Activated naive CD4-positive, alpha-beta T cell treated with anti-CD3 and anti-CD28 coated beads for 36 hours (primary cell): Measurements from ENCODE around the gene RNPS1. TPM values are rescaled to one million over a fixed set of nuclear protein-coding genes. Genes with fewer than 3 reads are reported as not detected.

Experiments used
- CTCF ChIA-PET: fragments of 350-600 bp; sonication (Branson Sonifier 250); formaldehyde crosslinking; loops from one replicate; lab custom pipeline; 2021; ENCODE audit warnings: antibody characterized with exemption; lab: Charles Lee
- DNase-seq: peaks from one replicate; pipeline ENCODE4 v3.0.0-alpha.2; 2020
- H3K27ac Mint-ChIP-seq: one replicate; pipeline ENCODE4 v1.8.0; 2021; ENCODE audit warnings: mild to moderate bottlenecking, mixed read lengths
- H3K27me3 Mint-ChIP-seq: one replicate; pipeline ENCODE4 v1.8.0; 2021; ENCODE audit warnings: low read depth, mixed read lengths
- H3K36me3 Mint-ChIP-seq: one replicate; pipeline ENCODE4 v1.8.0; 2021; ENCODE audit warnings: low read depth, mixed read lengths
- H3K4me1 Mint-ChIP-seq: one replicate; pipeline ENCODE4 v1.8.0; 2021; ENCODE audit warnings: low read depth, mixed read lengths
- H3K4me3 Mint-ChIP-seq: one replicate; pipeline ENCODE4 v1.8.0; 2021; ENCODE audit warnings: mild to moderate bottlenecking, moderate library complexity, mixed read lengths
- H3K9me3 Mint-ChIP-seq: one replicate; pipeline ENCODE4 v1.8.0; 2021; ENCODE audit warnings: mixed read lengths
- intact Hi-C: fragments of 100-400 bp; cut with micrococcal nuclease; formaldehyde crosslinking; loops from one replicate; pipeline ENCODE4 v1.15.1; 2023
- total RNA-seq, 2 experiments: library from RNA; stranded (reverse); gene quantifications; one replicate each; pipeline ENCODE4 v1.2.3, GENCODE V29; 2021

RNPS1 gene
- total RNA-seq, 2 experiments from 2014 or later = 306 to 311 TPM

- peaks cover 16% of the 10 kb centered on the region for H3K36me3 Mint-ChIP-seq
- no peak for DNase-seq
- H3K27me3 Mint-ChIP-seq = no peaks in the 10 kb centered on the region
- H3K9me3 Mint-ChIP-seq = no peaks in the 10 kb centered on the region
- no peak overlapping the region for H3K27ac Mint-ChIP-seq
- CTCF ChIA-PET = no interaction called here
- peaks cover 19% of the 10 kb centered on the region for H3K4me1 Mint-ChIP-seq
- no peak overlapping the region for H3K4me3 Mint-ChIP-seq
- intact Hi-C loops = no loop called here
These were observed 38.8 kb downstream of the RNPS1 start for GRCh38 chr16:2229091-2229490.

- no peak for DNase-seq
- Mint-ChIP-seq H3K4me3 (no peak overlapping the region), H3K36me3 (peaks cover 13% of the 10 kb centered on the region), H3K27ac (no peak overlapping the region), H3K27me3 (no peaks in the 10 kb centered on the region), H3K4me1 (peaks cover 20% of the 10 kb centered on the region), H3K9me3 (no peaks in the 10 kb centered on the region)
- intact Hi-C loops = no loop called here
- CTCF ChIA-PET = no interaction called here
These were observed 39.6 kb downstream of the RNPS1 start for GRCh38 chr16:2228161-2228824.

GRCh38 chr16:2226918-2227317, 41.0 kb downstream of the RNPS1 start:
- CTCF ChIA-PET = interaction anchor here (1.1 kb wide), 1 partner anchor 32 kb away, joined by 3 read pairs; no protein-coding TSS in a partner anchor
- no peak overlapping the region for H3K4me3 Mint-ChIP-seq

GRCh38 chr16:2226245-2226793, 41.6 kb downstream of the RNPS1 start:
- intact Hi-C loops = no loop called here
- Mint-ChIP-seq H3K36me3 (peaks cover 9% of the 10 kb centered on the region), H3K4me3 (no peak overlapping the region), H3K27ac (no peak overlapping the region), H3K4me1 (peaks cover 22% of the 10 kb centered on the region), H3K9me3 (no peaks in the 10 kb centered on the region), H3K27me3 (no peaks in the 10 kb centered on the region)
- no peak for DNase-seq
- CTCF ChIA-PET = interaction anchor here (1.1 kb wide), 1 partner anchor 32 kb away, joined by 3 read pairs; no protein-coding TSS in a partner anchor

More at GRCh38 chr16:2226918-2227317, 41.0 kb downstream of the RNPS1 start:
- H3K27me3 Mint-ChIP-seq = no peaks in the 10 kb centered on the region
- DNase-seq = no peak
- intact Hi-C loops = no loop called here
- peaks cover 12% of the 10 kb centered on the region for H3K36me3 Mint-ChIP-seq
- peaks cover 22% of the 10 kb centered on the region for H3K4me1 Mint-ChIP-seq
- no peaks in the 10 kb centered on the region for H3K9me3 Mint-ChIP-seq
- no peak overlapping the region for H3K27ac Mint-ChIP-seq

GRCh38 chr16:2223942-2224486, 43.9 kb downstream of the RNPS1 start:
- DNase-seq = peak; percentile 51
- Mint-ChIP-seq H3K27me3 (no peaks in the 10 kb centered on the region), H3K4me1 (peaks cover 22% of the 10 kb centered on the region), H3K36me3 (no peaks in the 10 kb centered on the region), H3K27ac (peak overlapping the region; percentile 18), H3K4me3 (peak overlapping the region; percentile 78), H3K9me3 (no peaks in the 10 kb centered on the region)
- intact Hi-C loops = loop anchor here (1.0 to 5.0 kb wide), 9 partner anchors 9 to 803 kb away; partner anchors contain the start of genes ATP6V0C, ECI1, KCTD5 and MLST8
- CTCF ChIA-PET = no interaction called here

- peak within 1 kb of the TSS; percentile 18 for H3K27ac Mint-ChIP-seq
- H3K36me3 Mint-ChIP-seq = no peaks in the 10 kb centered on the region
- CTCF ChIA-PET = no interaction called here
- H3K9me3 Mint-ChIP-seq = no peaks in the 10 kb centered on the region
- peak; percentile 100 for DNase-seq
- no peaks in the 10 kb centered on the region for H3K27me3 Mint-ChIP-seq
- H3K4me1 Mint-ChIP-seq = peaks cover 22% of the 10 kb centered on the region
- intact Hi-C loops = loop anchor here (1.0 to 5.0 kb wide), 9 partner anchors 8 to 803 kb away; partner anchors contain the start of genes ATP6V0C, ECI1, KCTD5 and MLST8
- H3K4me3 Mint-ChIP-seq = peak within 1 kb of the TSS; percentile 78
These were observed 44.5 kb downstream of the RNPS1 start, which contains the start of gene E4F1 for GRCh38 chr16:2223221-2223941. E4F1 (plus strand) TSS chr16:2223591; CDS start chr16:2223614, 23 bp downstream.

GRCh38 chr16:2216330-2216729, 51.6 kb downstream of the RNPS1 start:
- H3K9me3 Mint-ChIP-seq = no peaks in the 10 kb centered on the region
- CTCF ChIA-PET = interaction anchor here (0.6 to 2.4 kb wide), 3 partner anchors 21 to 212 kb away, joined by 4 to 10 read pairs (median 5); no protein-coding TSS in a partner anchor

GRCh38 chr16:2214719-2214968, 53.3 kb downstream of the RNPS1 start, which contains the start of gene PGP:
PGP (minus strand) TSS chr16:2214840; CDS start chr16:2214777, 63 bp downstream.
- peak within 1 kb of the TSS; percentile 84 for H3K27ac Mint-ChIP-seq
- H3K4me3 Mint-ChIP-seq = peak within 1 kb of the TSS; percentile 83
- H3K9me3 Mint-ChIP-seq = no peaks in the 10 kb centered on the region
- DNase-seq = no peak
- peaks cover 22% of the 10 kb centered on the region for H3K4me1 Mint-ChIP-seq
- no peaks in the 10 kb centered on the region for H3K27me3 Mint-ChIP-seq
- H3K36me3 Mint-ChIP-seq = peaks cover 13% of the 10 kb centered on the region
- intact Hi-C loops = loop anchor here (2.0 to 10.0 kb wide), 4 partner anchors 36 to 210 kb away; partner anchors contain the start of genes CCNF, ECI1, RNPS1 and TRAF7
- CTCF ChIA-PET = interaction anchor here (2.4 kb wide), 1 partner anchor 20 kb away, joined by 10 read pairs; no protein-coding TSS in a partner anchor

More at GRCh38 chr16:2216330-2216729, 51.6 kb downstream of the RNPS1 start:
- Mint-ChIP-seq H3K4me3 (peak overlapping the region; percentile 83), H3K27ac (no peak overlapping the region), H3K27me3 (no peaks in the 10 kb centered on the region), H3K4me1 (peaks cover 22% of the 10 kb centered on the region), H3K36me3 (peaks cover 13% of the 10 kb centered on the region)
- DNase-seq = no peak
- intact Hi-C loops = loop anchor here (10.0 kb wide), 1 partner anchor 208 kb away; the partner anchor contains the start of gene CCNF

- no peak for DNase-seq
- Mint-ChIP-seq H3K36me3 (peaks cover 13% of the 10 kb centered on the region), H3K27ac (no peak overlapping the region), H3K4me3 (peak overlapping the region; percentile 73), H3K4me1 (peaks cover 22% of the 10 kb centered on the region), H3K27me3 (no peaks in the 10 kb centered on the region), H3K9me3 (no peaks in the 10 kb centered on the region)
- intact Hi-C loops = loop anchor here (2.0 to 10.0 kb wide), 4 partner anchors 37 to 211 kb away; partner anchors contain the start of genes CCNF, ECI1, RNPS1 and TRAF7
- CTCF ChIA-PET = interaction anchor here (2.4 kb wide), 1 partner anchor 19 kb away, joined by 10 read pairs; no protein-coding TSS in a partner anchor
These were observed 53.9 kb downstream of the RNPS1 start for GRCh38 chr16:2213817-2214718.

- intact Hi-C loops = loop anchor here (10.0 kb wide), 1 partner anchor 212 kb away; the partner anchor contains the start of gene CCNF
- CTCF ChIA-PET = interaction anchor here (0.6 kb wide), 1 partner anchor 377 kb away, joined by 4 read pairs; no protein-coding TSS in a partner anchor
- Mint-ChIP-seq H3K36me3 (peaks cover 16% of the 10 kb centered on the region), H3K27me3 (no peaks in the 10 kb centered on the region), H3K4me3 (peak overlapping the region; percentile 73), H3K27ac (peak overlapping the region; percentile 13), H3K9me3 (no peaks in the 10 kb centered on the region), H3K4me1 (peaks cover 25% of the 10 kb centered on the region)
- DNase-seq = no peak
These were observed 55.3 kb downstream of the RNPS1 start for GRCh38 chr16:2212362-2213324.
